NCI-H1048 (cell line): ENCODE data around the gene NPR2.
A peak's percentile ranks its signal among the peaks of the same experiment; 100 is the strongest.

ENCODE experiments used
- DNase-seq: peaks from one replicate; lab custom pipeline; 2025; lab: John Stamatoyannopoulos, UW

NPR2 gene

GRCh38 chr9:35763803-35764202 lies 27.6 kb upstream of the NPR2 start:
- no peak for DNase-seq

- no peak for DNase-seq
Observed at GRCh38 chr9:35766997-35767396, 24.4 kb upstream of the NPR2 start.

- DNase-seq: no peak
Observed at GRCh38 chr9:35767458-35767857, 23.9 kb upstream of the NPR2 start.

GRCh38 chr9:35769763-35770162 lies 21.6 kb upstream of the NPR2 start:
- no peak for DNase-seq

GRCh38 chr9:35771075-35771433 lies 20.3 kb upstream of the NPR2 start:
- DNase-seq: no peak

GRCh38 chr9:35771534-35771933 lies 19.9 kb upstream of the NPR2 start:
- peak; percentile 32 for DNase-seq

- no peak for DNase-seq
Observed at GRCh38 chr9:35771943-35772342, 19.4 kb upstream of the NPR2 start.

GRCh38 chr9:35774907-35775635 lies 16.3 kb upstream of the NPR2 start:
- no peak for DNase-seq

GRCh38 chr9:35776018-35776417 lies 15.4 kb upstream of the NPR2 start:
- no peak for DNase-seq

GRCh38 chr9:35778496-35778895 lies 12.9 kb upstream of the NPR2 start:
- no peak for DNase-seq

GRCh38 chr9:35781066-35781465 lies 10.3 kb upstream of the NPR2 start:
- DNase-seq: no peak

GRCh38 chr9:35783418-35783817 lies 8.0 kb upstream of the NPR2 start:
- DNase-seq: no peak

GRCh38 chr9:35789541-35789940 lies 1.9 kb upstream of the NPR2 start:
- DNase-seq: no peak

- DNase-seq: no peak
Observed at GRCh38 chr9:35790025-35790384, 1.4 kb upstream of the NPR2 start.

- DNase-seq: no peak
Observed at GRCh38 chr9:35790385-35791296, 750 bp upstream of the NPR2 start.

- DNase-seq: no peak
Observed at GRCh38 chr9:35792024-35792813, 828 bp downstream of the NPR2 start.

- DNase-seq: no peak
Observed at GRCh38 chr9:35792826-35793225, 1.4 kb downstream of the NPR2 start.

GRCh38 chr9:35793461-35793860 lies 2.1 kb downstream of the NPR2 start:
- DNase-seq: no peak

- no peak for DNase-seq
Observed at GRCh38 chr9:35795695-35796094, 4.3 kb downstream of the NPR2 start.

- no peak for DNase-seq
Observed at GRCh38 chr9:35797311-35798109, 6.1 kb downstream of the NPR2 start.

GRCh38 chr9:35798658-35799374 lies 7.4 kb downstream of the NPR2 start:
- no peak for DNase-seq
